8988T (cell line): ENCODE results near the gene MAP2K3.
"Not testable (repeated sequence)": the region's sequence is repeated elsewhere in the genome, so short reads cannot be mapped to it uniquely, and the experiment has no call there.

Experiments used
- DNase-seq: peaks from one replicate; pipeline ENCODE4 v3.0.0; 2011

The MAP2K3 gene

GRCh38 chr17:21297597-21297996 lies 13.1 kb downstream of the MAP2K3 start:
- DNase-seq: no peak

GRCh38 chr17:21298056-21298982 lies 13.8 kb downstream of the MAP2K3 start:
- no peak for DNase-seq

DNA sequence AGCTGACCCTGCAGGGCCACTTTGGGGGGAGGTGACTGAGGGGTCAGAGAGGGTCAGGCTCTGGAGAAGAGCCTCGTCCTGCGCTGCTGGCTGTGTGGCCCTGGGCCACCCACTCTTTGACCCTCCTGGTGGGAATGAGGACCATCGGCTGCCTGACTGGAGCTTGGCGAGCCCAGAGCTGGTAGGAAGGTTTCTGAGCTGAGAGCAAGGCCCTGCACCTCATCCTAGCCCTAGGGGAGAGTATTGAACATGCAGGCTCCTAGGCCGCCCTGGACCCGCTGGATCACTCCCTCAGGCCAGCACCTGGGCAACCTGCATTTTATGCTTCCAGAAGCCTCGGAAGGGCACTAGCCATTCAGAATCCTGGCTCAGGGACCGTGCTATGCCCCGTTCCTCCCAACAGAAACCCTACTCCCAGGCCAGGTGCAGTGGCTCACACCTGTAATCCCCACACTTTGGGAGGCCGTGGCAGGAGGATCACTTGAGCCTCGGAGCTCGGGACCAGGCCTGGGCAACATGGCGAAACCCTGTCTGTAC lies 14.5 kb downstream of the MAP2K3 start:
- DNase-seq: no peak

DNA sequence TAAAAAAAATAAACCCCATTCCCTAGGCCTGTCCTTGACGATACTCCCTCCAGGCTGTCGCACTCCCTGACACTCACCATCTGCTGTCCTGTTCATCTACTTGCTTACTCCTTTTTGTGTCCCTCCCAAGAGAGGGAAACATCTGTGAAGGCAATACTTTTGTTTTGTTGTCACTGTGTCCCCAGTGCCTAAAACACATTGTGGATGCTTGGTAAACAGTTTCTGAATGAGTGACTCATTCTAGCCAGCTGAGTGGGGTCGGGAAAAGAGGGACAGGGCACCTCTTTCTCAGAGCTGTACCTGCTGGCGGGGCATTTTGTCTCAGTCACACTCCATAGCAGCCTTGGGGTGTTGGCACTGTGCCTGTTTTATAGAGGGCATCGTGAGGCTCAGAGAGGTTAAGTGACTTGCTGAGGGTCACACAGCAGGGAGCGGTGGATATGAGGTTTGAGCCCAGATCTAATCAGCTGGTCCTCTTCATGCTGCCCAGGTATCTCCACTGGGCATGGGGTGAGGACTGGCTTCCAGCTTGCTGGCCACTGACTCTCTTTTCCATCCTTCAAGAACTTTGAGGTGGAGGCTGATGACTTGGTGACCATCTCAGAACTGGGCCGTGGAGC lies 15.6 kb downstream of the MAP2K3 start:
- DNase-seq: no peak

GRCh38 chr17:21300601-21301571 lies 16.4 kb downstream of the MAP2K3 start:
- DNase-seq: no peak

DNA sequence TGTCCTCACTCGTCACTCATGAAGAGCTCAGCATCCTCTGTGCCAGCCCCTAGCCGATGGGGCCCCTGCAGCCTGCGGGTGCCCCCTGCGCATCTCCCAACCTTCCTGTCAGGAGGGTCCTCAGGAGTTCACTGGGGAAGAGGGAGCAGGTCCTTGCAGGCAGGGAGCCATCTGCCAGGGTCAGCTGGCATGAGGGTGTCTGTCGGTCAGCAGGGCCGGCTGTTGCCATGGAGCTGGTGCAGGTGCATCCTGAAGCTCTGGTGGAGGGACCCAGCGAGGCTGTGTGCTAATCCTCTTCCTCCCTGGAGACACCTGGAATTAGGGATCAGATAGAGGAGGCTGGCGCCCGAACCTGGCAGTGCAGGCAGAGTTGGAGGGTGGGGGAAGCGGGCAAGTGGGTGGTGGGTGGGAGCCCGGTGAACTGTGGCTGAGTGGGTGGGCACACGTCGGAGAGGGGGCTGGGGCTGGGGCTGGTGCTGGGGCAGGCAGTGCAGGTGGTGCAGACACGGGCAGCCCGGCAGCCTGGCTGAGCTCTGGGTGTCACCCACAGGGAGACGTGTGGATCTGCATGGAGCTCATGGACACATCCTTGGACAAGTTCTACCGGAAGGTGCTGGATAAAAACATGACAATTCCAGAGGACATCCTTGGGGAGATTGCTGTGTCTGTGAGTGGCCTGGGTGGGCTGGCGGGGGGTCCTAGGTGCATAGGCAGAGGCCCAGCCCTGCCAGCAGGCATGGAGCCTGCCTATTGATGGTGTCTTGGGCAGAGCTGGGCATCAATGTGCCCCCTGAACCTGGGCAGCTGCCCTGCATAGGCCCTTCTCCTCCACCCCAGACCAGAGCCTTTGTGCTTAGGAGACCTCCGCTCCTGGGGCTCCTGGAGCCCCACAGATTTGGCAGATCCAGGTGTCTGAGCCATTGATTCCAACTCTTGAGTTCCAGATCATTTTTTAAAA lies 17.4 kb downstream of the MAP2K3 start:
- DNase-seq: no peak

DNA sequence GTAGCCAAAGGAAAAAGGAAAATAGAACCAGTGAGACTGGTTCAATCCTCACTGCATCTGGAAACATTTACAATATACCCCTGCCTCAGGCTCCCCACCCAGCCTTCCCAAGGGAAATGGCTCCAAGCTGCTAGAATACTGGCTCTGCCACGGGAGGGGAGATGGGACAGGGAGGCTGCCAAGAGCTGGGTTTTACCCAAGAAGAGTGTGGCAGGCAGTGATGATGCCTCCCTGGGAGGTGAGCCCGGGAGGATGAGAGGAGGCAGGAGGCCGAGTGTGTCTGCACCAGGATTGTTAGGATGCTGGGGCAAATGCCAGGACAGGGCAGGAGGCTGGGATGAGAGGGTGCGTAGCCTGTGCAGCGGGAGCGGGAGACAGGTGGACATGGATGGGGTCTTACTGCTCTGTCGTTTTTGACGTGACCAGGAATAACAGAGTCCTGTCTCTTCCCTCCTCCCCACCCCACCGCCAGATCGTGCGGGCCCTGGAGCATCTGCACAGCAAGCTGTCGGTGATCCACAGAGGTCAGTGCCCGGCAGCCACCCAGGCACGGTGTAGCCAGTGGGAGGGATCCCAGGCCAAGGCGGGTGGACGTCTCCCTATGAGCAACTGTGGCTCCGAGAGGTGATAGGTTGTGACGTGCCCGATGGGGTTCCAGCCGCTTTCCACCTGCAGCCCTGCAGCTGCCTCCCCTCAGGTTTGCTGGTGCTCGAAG lies 18.4 kb downstream of the MAP2K3 start:
- DNase-seq: no peak

DNA sequence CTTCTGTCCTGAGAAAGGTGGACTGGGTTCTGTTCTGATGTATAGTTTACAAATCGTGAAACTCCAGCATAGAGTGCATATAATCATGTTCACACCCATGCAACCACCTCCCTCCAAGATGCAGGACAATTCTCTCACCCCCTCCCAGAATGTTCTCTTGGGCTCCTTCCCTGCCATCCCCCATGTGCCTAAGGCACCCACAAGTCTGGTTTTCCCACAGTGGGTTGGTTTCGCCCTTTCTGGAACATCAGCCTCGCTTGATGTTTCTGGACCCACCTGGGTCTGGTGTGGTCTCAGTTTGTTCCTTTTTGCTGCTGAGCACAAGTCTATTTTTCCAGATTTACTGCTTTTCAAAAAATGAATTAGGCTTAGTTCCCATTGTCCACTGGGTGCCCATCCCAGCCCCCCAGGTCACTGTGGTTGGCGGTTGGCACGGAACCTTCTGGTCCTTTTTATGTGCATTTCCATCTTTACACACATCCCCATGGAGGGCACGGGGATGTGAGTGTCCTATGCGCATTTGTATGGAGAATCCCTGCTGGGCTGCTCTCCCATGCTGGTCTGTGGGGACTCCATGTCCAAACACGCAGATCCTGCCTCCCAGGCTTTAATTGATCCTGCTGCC lies 19.0 kb downstream of the MAP2K3 start:
- DNase-seq: no peak

DNA sequence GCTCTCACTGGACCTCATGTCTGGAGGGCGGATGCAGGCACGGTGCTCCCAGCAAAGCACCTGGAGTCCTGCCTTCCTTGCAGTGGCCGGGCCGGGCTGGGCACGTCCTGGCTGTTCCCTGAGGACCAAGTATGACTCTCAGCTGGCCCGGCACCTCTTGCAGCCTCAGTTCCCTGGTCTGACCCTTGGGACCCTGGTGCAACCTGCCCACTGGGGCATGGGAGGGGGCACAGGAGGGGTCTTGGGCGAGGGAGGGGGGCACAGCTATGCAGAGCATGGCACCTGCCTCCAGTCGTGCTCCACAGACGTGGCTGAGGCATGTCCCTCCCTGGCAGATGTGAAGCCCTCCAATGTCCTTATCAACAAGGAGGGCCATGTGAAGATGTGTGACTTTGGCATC lies 19.6 kb downstream of the MAP2K3 start:
- DNase-seq: no peak

DNA sequence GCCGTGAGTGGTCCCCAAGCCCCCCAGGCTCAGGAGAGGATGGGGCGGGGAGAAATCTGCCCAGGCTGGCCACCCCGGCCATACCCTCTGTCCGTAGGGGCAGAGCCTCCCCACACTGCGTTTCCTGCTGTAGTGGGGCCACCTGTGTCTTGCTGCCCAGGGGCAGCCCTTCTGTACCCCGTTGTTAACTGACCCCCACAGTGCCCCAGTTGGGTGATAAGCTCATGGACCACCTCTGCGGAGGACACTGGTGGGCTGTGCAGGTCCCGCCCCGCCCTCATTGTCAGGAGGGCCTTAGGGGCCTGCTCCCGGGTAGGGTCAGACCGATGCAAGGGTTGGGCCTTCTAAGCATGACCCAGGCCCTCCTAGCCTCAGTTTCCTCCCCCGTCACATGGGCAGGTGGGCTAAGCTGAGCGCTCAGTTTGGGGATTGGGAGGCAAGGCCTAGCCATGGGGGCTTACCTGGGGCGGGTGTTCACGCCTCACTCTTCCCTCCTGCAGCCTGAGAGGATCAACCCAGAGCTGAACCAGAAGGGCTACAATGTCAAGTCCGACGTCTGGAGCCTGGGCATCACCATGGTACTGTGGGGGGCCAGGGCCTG lies 20.1 kb downstream of the MAP2K3 start:
- DNase-seq: not testable (repeated sequence)

DNA sequence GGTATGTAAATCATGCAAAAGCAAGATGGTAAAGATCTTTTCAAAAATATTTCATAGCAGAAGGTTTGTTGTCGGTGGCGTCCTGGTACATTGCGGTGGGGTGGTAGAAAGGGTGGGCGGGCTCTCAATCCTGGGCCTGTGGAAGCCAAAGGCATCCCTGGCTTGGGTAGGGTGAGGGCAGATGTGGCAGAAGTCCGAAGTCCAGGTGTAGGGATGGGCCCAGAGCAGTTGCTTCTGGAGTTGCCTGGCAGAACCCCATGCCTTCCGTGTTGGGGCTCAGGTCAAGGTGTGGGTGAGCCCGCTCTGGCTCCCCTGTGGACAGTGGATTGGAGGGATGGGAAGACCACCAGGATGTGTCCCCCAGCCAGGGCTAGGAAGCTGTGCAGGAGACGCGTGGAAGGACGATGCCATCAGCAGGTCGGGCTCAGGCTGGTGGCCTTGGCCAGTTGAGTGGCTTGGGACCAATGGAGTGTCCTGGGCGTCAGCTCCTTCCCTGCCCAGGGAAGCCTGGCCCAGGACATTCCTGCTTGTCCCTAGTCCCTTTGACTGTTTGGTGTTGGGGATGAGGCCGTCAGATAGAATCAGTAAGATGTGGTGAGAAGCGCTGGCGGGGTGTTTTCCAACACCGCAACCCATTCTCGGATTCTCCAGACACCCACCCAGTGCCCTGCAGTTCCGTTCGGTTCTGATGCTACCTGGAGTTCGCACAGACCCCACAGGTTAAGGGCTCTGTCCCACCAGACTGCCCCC lies 21.1 kb downstream of the MAP2K3 start:
- not testable (repeated sequence) for DNase-seq

DNA sequence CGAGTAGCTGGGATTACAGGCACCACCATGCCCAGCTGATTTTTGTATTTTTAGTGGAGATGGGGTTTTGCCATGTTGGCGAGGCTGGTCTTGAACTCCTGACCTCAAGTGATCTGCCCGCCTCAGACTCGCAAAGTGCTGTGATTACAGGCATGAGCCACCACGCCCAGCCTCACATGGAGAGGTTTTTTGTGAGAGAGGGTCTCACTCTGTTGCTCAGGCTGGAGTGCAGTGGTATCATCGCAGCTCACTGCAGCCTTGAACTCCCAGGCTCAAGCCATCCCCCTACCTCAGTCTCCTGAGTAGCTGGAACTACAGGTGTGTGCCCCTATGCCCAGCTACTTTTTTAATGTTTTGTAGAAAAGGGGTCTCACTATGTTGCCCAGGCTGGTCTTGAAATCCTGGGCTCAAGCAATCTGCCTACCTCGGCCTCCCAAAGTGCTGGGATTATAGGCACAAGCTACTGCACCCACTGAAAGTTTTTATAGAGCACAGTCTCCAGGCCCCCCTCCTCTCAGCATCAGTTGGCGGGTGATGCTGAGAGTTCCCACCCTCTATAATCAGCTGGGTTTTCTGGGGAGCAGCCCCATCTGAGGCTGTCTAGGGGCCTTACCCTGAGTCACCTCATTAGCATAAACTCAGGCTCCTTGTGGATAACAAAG lies 22.2 kb downstream of the MAP2K3 start:
- DNase-seq: not testable (repeated sequence)

- DNase-seq: not testable (repeated sequence)
Measured at GRCh38 chr17:21307273-21307625, 22.7 kb downstream of the MAP2K3 start.

- not testable (repeated sequence) for DNase-seq
Measured at GRCh38 chr17:21308931-21309381, 24.4 kb downstream of the MAP2K3 start.

- not testable (repeated sequence) for DNase-seq
Measured at GRCh38 chr17:21310061-21310765, 25.7 kb downstream of the MAP2K3 start.

DNA sequence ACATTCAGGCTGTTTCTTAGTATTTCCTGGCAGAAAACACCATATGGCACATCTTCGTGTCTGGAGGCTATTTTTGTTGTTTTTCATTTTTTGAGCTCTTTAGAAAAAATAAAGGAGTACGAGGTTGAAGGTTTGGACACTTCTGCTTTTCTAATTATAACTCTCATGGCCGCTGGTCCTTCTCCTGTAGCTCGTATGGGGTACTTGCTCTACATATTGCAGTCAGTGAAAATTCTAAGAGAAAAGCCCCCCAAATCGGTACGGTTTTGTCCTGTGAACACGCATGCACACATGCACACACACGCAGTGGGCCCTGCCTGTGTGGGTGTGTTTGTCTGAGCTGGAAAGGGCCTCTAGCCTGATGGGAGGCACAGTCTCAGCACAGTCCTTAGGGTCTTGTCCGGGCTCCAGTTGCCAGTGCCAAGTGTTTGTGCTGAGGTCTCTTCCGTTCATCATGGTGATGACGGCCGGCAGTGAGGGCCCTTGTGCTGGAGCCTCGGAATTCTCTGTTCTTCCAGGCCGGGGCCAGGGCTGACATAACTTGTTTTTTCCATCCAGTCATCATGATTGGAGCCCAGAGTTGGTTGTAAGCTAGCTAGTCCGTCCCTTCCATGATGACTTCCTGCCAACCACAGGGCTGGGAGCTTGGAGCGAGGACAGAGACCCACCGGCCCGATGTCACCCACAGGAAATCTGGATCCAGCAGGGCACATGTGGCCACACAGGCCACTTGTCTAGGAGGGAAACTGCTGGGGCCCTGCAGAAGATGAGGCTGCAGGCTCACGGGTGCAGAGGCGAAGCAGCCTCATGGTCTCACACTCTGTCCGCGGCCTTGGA lies 26.5 kb downstream of the MAP2K3 start:
- not testable (repeated sequence) for DNase-seq

- no peak for DNase-seq
Measured at GRCh38 chr17:21313320-21313719, 28.8 kb downstream of the MAP2K3 start.
